HG03558 (cell line): ENCODE results near the gene FRRS1.

Experiments
- ATAC-seq: cut with Tn5 transposase; IDR thresholded peaks from one replicate; pipeline ENCODE4 v1.9.1; 2021; ENCODE audit warnings: moderate number of reproducible peaks; ENCODE audit not compliant: unreplicated experiment; ENCODE audit errors: extremely low read depth

Gene FRRS1

DNA sequence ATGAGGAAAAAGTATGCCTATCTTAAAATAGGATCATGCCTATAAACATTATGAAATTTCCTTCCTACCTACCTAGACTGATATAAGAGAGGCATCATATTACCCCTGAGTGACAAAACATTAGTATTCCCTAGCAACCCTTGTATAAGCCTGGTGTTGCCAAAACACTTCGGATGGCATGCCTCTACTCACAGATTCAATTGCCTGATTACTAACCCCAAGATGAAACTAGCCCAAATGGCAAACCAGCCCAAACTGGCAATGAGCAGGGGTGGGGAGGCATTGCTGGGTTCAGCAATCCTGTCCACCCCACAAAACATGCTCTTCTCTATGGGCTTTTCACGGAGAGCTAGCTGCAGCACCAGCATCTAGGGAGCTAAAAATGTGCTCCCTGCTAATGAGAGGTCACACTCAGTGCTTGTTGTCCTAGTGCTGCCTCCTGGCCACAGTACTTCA lies 106.7 kb downstream of the FRRS1 start:
- ATAC-seq = no peak
